Inflammatory macrophage treated with lipopolysaccharide for 1 hour (primary cell): ENCODE measurements around the gene NABP2.
"Not testable (repeated sequence)": the region's sequence is repeated elsewhere in the genome, so short reads cannot be mapped to it uniquely, and the experiment has no call there.

Experiments
- DNase-seq, 2 donors: peaks; one replicate each; pipeline ENCODE4 v3.0.0-alpha.2; 2020 to 2022

The NABP2 gene

GRCh38 chr12:56247923-56248322 lies 23.8 kb downstream of the NABP2 start:
- DNase-seq, result no peak

GRCh38 chr12:56248711-56249110 lies 24.6 kb downstream of the NABP2 start:
- no peak for DNase-seq

DNA sequence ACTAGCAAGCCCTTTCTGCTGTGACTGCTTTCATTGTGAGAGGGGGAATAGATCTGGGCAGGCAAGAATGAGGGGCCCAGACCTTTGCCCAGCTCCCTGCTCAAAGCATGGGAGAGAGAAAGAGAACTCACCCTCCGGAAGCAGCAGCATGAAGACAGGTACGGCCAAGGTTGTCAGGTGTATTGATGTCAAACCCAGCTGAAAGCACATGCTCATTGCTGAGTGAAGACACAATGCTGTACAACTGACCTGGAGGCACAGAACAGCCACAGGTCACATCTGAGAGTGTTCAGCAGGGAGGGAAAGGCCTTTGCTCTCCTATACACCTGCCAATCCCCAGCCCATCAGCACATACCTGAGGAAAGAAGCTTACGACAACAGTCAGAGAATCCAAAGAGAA lies 28.5 kb downstream of the NABP2 start:
- DNase-seq, result no peak

DNA sequence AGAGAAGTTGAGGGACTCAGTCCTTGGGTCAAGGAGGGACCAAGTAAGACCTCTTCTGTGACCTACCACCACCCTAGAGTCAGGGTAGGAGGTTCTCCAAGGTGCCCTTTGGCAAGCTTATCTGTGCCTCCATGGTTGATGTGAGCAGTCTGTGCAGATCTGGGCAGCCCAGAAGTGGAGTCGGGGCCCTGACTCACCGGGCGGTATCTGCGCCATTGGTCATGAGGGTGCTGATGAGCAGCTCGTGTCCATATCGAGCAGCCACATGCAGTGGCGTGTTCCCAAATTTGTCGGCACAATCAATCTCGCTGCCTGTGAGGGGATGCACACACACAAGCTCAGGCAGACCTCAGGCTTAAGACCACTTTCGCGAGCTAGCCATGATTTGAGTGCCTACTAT lies 28.9 kb downstream of the NABP2 start:
- DNase-seq, result no peak

- DNase-seq, result no peak
Observed at GRCh38 chr12:56255671-56256070, 31.5 kb downstream of the NABP2 start.

DNA sequence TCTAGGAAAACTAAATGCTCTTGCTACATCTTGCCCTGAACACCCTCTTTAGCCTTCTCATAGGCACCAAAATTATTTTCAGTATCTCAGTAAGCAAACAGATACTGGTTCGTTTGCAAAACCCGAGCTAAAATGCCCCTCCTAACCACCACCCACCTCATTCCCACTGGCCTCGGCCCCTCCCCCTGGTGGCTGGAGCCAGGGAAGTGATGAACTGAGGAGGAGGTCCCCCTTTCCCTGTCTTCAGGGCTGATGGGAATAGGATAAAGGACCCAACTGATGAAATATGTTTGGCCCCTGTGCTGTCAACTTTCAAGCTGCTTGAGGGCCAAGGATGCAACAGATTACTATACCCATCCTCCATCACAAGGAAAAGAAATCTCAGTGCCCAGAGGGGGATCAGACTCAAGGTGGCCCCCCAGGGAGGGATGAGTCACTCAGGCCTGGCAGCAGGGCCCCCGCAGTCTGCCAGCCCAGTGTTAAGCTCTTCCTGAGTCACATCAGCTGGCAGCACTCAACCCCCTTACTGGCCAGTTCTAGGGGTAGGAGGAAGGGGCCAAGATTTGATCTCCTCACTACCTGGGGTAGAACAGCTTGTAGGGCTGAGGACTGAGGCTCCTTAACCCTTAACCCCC lies 32.3 kb downstream of the NABP2 start:
- DNase-seq, result no peak

GRCh38 chr12:56257071-56257470 lies 32.9 kb downstream of the NABP2 start:
- DNase-seq, result no peak

DNA sequence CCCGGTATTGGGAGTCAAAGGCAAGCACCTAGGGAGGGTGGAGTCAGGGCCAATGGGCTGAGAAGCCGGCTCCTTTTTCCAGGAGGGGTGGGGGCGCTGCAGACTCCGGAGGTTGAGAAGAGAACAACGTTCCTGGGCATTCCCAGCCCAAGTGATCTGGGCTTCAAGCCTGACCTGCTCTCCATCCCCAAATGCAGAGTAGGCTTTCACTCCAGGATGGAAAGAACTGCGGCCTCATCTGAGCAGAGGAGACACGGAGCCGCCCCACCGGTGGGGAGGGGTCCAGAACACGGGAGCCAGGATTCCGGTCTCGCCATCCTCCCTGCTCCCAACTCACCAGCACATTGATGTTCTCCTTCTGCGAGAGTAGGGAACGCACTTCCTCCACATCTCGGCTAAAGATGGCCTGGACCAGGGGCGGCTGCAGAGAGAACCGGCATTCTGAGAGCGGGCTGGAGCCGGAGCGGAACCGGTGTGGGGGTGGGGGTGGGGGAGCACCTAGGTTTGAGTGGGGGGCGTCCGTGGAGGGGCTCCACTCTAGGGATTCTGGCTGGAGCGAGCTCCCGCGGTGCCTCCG lies 33.4 kb downstream of the NABP2 start:
- DNase-seq, result no peak

GRCh38 chr12:56258068-56258819 lies 34.1 kb downstream of the NABP2 start, which contains the start of gene ANKRD52:
Gene ANKRD52 (minus strand): TSS chr12:56258384. CDS start chr12:56258269, 115 bp downstream.
- peak; percentile 81 to 86 for DNase-seq

GRCh38 chr12:56258820-56259183 lies 34.7 kb downstream of the NABP2 start:
- no peak for DNase-seq

- no peak for DNase-seq
Observed at GRCh38 chr12:56260380-56260779, 36.2 kb downstream of the NABP2 start.

DNA sequence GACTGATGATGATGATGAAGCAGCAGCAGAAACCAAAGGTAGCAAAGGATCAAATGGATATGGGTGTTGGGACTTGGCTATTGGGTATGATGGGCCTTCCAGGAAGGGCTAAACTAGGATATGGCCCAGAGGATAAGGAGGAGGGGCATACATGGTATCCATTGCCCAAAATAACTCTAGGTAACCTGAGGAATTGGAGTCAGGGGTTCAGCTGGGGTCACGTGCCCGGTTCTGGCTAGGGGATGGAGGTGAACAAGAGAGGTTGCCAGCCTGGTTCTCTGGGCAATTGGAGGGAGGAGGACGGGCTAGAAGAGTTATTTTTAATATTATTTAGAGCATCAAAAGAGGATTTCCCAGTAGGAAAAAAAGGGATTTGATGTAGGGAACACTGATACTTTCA lies 36.8 kb downstream of the NABP2 start:
- DNase-seq, result no peak

DNA sequence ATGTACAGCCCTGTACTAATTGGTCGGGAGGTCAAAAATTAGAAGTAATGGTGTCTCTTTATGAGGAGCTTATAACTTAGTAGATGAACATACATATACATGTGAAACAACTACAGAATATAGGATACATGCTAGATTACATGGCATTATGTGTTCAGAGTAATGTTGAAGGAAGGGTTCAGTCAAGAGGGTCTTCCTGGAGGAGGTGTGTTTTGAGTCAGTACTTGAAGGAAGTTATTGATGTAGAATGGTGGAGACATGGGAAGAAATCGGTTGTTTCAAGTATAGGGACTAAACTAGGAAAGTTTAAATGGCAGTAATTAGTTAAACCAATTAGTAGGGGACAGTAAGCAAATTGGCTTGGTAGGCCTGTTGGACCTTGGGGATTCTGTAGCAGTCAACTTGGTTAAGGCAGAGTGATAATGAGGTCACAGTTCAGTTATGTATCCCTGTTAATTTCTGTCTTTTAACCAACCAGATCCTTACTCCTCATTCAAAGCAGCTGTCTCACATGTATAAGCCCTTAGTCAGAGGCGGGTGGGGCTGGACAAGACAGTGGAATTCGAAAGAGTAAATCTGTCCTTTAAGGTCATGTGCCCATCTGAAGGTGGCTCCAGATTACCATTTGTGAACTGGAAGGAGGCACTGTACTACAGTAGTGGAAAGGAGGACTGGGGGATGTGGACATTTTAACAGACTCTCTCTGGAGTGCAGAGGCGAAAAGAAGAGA lies 37.5 kb downstream of the NABP2 start:
- DNase-seq, result no peak

DNA sequence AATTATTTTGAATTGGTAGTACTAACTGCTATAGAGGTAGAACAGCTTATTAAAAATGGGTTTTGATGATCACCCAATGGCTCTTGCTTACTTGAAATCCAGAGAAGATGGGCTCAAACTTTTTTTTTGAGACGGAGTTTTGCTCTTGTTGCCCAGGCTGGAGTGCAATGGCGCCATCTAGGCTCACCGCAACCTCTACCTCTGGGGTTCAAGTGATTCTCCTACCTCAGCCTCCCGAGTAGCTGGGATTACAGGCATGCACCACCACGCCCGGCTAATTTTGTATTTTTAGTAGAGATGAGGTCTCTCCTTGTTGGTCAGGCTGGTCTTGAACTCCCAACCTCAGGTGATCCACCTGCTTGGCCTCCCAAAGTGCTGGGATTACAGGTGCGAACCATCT lies 38.8 kb downstream of the NABP2 start:
- DNase-seq, result not testable (repeated sequence)

DNA sequence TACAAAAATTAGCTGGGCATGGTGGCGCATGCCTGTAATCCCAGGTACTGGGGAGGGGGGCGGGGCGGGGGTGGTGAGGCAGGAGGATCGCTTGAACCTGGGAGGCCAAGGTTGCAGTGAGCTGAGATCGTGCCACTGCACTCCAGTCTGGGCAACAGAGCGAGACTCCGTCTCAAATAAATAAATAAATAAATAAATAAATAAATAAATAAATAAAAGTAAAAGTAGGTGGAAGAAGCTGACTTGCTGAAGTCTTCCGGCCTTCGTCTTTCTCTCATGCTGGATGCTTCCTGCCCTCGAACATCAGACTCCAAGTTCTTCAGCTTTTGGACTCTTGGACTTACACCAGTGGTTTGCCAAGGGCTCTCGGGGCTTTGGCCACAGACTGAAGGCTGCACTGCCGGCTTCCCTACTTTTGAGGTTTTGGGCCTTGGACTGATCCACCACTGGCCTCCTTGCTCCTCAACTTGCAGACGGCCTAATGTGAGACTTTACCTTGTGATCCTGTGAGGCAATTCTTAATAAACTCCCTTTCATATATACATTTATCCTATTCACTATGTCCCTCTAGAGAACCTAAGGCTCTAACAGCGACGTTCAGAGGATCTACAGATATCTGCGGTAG lies 42.0 kb downstream of the NABP2 start:
- DNase-seq, result not testable (repeated sequence)

GRCh38 chr12:56266693-56267442 lies 42.7 kb downstream of the NABP2 start, which contains the start of gene COQ10A:
Gene COQ10A (plus strand): TSS chr12:56266942. CDS start chr12:56267119, 177 bp downstream.
- peak; percentile 53 to 80 for DNase-seq

DNA sequence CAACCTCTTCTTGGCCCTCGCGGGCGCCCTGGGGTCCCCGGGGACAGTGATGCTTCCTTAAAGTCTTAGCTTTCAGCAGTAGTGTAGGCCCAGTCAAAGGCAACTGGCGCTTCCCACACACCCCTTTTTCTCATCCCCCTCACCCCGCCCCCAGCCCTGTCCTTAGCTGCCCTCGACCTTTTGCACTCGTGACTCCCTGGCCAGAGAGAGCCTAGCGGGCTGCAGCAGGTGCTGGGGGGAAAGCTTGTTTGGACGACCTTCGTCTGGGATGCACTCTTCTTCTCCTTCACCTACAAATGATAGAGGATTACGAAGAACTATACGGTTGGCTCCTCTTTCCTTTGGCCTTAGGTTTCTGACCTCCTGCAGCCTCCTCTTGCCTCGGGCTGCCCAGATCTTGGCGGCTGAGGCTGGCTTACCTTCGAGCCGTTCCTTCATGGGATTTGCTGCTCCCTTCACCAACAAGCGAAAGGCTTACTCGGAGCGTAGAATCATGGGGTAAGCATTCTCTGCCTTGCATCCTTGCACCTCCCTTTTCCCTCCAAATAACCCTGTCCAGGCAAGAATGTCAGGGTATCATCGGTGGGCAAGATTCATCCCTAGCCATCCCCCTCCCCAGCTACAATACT lies 43.4 kb downstream of the NABP2 start:
- peak in 1 of 2 donors; percentile 16 for DNase-seq

GRCh38 chr12:56271031-56271430 lies 46.9 kb downstream of the NABP2 start:
- DNase-seq, result peak in 1 of 2 donors; percentile 5

DNA sequence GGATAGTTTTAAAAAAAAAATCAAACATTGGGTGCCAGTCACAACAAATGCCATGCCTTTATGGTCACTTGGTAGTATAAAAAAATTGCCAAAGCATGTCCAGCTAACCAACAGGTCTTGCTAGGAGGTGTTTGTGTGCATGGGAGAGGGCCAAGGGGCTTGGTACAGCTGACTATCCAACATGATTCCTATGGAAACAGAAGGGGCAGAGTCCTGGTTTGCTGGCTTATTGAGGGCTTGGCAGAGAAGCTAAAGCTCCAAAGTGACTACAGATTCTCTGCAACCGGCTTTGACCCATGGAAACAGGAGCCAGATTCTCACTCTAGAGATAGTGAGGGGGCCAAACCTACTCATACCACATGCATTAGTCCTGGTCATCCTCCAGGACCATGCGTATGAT lies 48.3 kb downstream of the NABP2 start:
- DNase-seq, result not testable (repeated sequence)

DNA sequence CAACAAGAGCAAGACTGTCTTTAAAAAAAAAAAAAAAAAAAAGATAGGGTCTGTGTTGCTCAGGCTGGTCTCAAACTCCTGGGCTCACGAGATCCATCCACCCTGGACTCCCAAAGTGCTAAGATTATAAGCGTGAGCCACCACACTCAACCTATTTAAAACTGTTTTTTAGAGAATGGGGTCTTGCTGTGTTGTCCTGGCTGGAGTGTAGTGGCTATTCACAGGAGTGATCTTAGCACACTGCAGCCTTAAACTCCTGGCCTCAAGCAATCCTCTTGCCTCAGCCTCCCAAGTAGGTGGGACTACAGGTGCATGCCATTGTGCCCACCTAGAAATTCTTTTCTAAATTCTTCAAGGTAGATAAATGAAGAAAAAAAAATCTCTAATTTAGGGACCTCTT lies 50.2 kb downstream of the NABP2 start:
- no peak for DNase-seq

- no peak for DNase-seq
Observed at GRCh38 chr12:56278905-56279304, 54.8 kb downstream of the NABP2 start.
